Activated CD4-positive, alpha-beta T cell treated with anti-CD3 and anti-CD28 coated beads for 36 hours (primary cell): ENCODE data around the gene ATP8B4. TPM values are rescaled to one million over a fixed set of nuclear protein-coding genes. Genes with fewer than 3 reads are reported as not detected.
A peak's percentile ranks its signal among the peaks of the same experiment; 100 is the strongest.

Source experiments
- ATAC-seq: fragments of 200-7000 bp; cut with Tn5 transposase; one replicate; pipeline ENCODE4 v1.10.0; 2021; ENCODE audit warnings: mild to moderate bottlenecking, moderate library complexity
- CTCF ChIA-PET: fragments of 350-600 bp; sonication (Branson Sonifier 250); formaldehyde crosslinking; loops from one replicate; lab custom pipeline; 2021; ENCODE audit warnings: antibody characterized with exemption; lab: Charles Lee
- POLR2A ChIA-PET: fragments of 350-600 bp; sonication (Branson Sonifier 250); formaldehyde crosslinking; loops from one replicate; lab custom pipeline; 2021; ENCODE audit warnings: antibody characterized with exemption, inconsistent platforms; lab: Charles Lee
- DNase-seq: peaks from one replicate; pipeline ENCODE4 v3.0.0-alpha.2; 2020
- H3K27ac Mint-ChIP-seq: one replicate; pipeline ENCODE4 v1.8.0; 2021; ENCODE audit warnings: mixed read lengths
- H3K27me3 Mint-ChIP-seq: one replicate; pipeline ENCODE4 v1.8.0; 2021; ENCODE audit warnings: mixed read lengths
- H3K36me3 Mint-ChIP-seq: one replicate; pipeline ENCODE4 v1.8.0; 2021; ENCODE audit warnings: low read depth, mixed read lengths
- H3K4me1 Mint-ChIP-seq: one replicate; pipeline ENCODE4 v1.8.0; 2021; ENCODE audit warnings: mixed read lengths
- H3K4me3 Mint-ChIP-seq: one replicate; pipeline ENCODE4 v1.8.0; 2021; ENCODE audit warnings: mild to moderate bottlenecking, moderate library complexity, mixed read lengths
- H3K9me3 Mint-ChIP-seq: one replicate; pipeline ENCODE4 v1.8.0; 2021; ENCODE audit warnings: low read depth, mixed read lengths
- intact Hi-C, 2 experiments: fragments of 100-400 bp; cut with DNase I in 1 of 2; cut with micrococcal nuclease in 1 of 2; formaldehyde crosslinking; loops; one replicate each; pipeline versions ENCODE4 v1.14.2 to v1.15.1; 2022 to 2024; cut with DNase I, micrococcal nuclease
- total RNA-seq, 2 experiments: library from RNA; stranded (reverse); gene quantifications; one replicate each; pipeline ENCODE4 v1.2.3, GENCODE V29; 2021

The ATP8B4 gene
- total RNA-seq, 2 experiments from 2014 or later = 5.0 to 5.1 TPM

DNA sequence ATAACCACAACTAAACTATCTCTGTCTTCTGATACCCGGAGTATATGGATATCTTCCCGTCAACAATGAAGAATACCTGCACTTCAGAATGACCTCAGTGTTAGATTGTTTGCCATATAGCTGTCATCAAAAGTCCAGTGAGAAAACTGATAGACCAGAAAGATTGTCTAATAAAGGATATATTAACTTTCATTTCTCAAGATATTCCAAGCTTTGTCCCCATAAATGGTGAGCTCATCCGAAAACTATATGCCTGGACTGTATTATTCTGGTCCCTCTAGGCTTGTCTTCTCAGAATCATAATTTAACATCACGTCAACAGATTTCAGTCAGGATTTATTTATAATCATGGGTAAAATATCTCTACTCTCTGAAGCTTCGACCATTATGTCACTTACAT lies 100.5 kb downstream of the ATP8B4 start:
- ChIA-PET POLR2A (no interaction called here), CTCF (interaction anchor here (0.9 kb wide), 1 partner anchor 16 kb away, joined by 4 read pairs; no protein-coding TSS in a partner anchor)
- no peak overlapping the region for H3K4me3 Mint-ChIP-seq
- intact Hi-C loops = loop anchor here in 1 of 2 experiments (10.0 kb wide), 1 partner anchor 296 kb away; no protein-coding TSS in a partner anchor
- H3K4me1 Mint-ChIP-seq = no peaks in the 10 kb centered on the region
- H3K36me3 Mint-ChIP-seq = no peaks in the 10 kb centered on the region
- no peaks in the 10 kb centered on the region for H3K9me3 Mint-ChIP-seq
- DNase-seq (no peak), ATAC-seq (no peak)
- H3K27ac Mint-ChIP-seq = no peak overlapping the region
- peaks cover 4% of the 10 kb centered on the region for H3K27me3 Mint-ChIP-seq

DNA sequence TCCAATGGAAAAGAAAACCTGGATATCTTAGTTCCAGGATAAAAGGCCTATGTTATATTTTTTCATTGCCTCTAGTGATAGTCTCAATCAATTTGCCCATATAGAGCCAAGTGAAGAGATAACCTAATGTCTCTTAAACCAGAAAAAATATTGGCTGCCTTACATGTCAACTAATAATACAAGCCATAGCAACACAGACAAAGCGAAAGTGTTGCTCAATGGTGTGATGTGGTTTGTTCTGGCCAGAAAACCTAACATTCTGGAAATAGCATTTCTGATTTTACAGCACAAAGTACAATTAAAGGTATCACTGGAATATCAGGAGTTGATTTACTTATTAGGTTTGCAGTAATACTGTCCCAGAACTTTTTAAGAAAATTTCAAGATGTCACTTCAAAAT lies 101.5 kb downstream of the ATP8B4 start:
- H3K36me3 Mint-ChIP-seq = no peaks in the 10 kb centered on the region
- ChIA-PET CTCF (interaction anchor here (0.6 to 1.3 kb wide), 2 partner anchors 11 to 1011 kb away, joined by 3 to 4 read pairs; no protein-coding TSS in a partner anchor), POLR2A (no interaction called here)
- DNase-seq (no peak), ATAC-seq (no peak)
- no peaks in the 10 kb centered on the region for H3K9me3 Mint-ChIP-seq
- H3K4me1 Mint-ChIP-seq = no peaks in the 10 kb centered on the region
- peaks cover 4% of the 10 kb centered on the region for H3K27me3 Mint-ChIP-seq
- intact Hi-C loops = loop anchor here in 1 of 2 experiments (10.0 kb wide), 1 partner anchor 297 kb away; no protein-coding TSS in a partner anchor
- H3K4me3 Mint-ChIP-seq = no peak overlapping the region
- no peak overlapping the region for H3K27ac Mint-ChIP-seq

DNA sequence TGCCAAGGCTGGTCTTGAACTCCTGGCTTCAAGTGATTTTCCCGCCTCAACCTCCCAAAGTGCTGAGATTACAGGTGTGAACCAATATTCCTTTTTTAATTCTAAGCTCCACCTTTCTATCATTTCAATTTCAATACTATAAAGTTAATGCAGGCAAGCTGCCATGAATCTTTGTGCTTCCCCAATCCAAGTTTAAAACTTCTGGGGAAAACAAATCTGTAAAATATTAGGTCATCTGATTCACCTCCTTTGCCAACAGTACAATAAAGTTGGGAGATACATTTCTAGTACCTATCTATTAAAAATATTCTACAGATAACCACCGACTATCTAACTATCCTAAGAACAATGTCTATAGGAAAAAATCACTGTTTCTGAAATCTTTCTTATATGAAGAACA lies 102.1 kb downstream of the ATP8B4 start:
- no peaks in the 10 kb centered on the region for H3K4me1 Mint-ChIP-seq
- intact Hi-C loops = loop anchor here in 1 of 2 experiments (10.0 kb wide), 1 partner anchor 298 kb away; no protein-coding TSS in a partner anchor
- ATAC-seq (no peak), DNase-seq (no peak)
- POLR2A ChIA-PET = no interaction called here
- no peak overlapping the region for H3K4me3 Mint-ChIP-seq
- H3K27me3 Mint-ChIP-seq = peaks cover 4% of the 10 kb centered on the region
- H3K27ac Mint-ChIP-seq = no peak overlapping the region
- no peaks in the 10 kb centered on the region for H3K9me3 Mint-ChIP-seq
- CTCF ChIA-PET = interaction anchor here (0.6 to 1.3 kb wide), 4 partner anchors 10 to 1012 kb away, joined by 3 to 4 read pairs (median 3); no protein-coding TSS in a partner anchor
- no peaks in the 10 kb centered on the region for H3K36me3 Mint-ChIP-seq

DNA sequence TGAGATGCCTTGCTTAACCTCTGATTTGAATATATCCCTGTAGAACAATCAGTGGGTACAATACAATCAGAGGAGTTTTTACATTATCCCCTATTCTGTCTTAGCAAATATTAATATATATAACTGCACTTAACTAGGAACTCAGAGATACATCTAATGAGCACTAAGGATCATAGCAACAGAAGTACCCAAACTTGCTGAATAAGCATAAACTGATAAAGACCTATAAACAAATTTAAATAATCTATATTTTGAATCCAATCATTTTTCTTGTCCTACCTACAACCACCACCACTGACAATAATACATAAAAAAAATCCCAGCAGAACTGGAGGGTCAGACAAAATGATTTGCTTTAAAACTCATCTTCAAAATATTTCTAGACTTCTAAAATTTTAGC lies 106.2 kb downstream of the ATP8B4 start:
- H3K9me3 Mint-ChIP-seq = no peaks in the 10 kb centered on the region
- ChIA-PET POLR2A (interaction anchor here (0.5 kb wide), 1 partner anchor 1049 kb away, joined by 4 read pairs; the partner anchor contains the start of gene SHC4), CTCF (no interaction called here)
- no peak overlapping the region for H3K27ac Mint-ChIP-seq
- intact Hi-C loops = loop anchor here in 1 of 2 experiments (10.0 kb wide), 1 partner anchor 302 kb away; no protein-coding TSS in a partner anchor
- no peaks in the 10 kb centered on the region for H3K36me3 Mint-ChIP-seq
- DNase-seq (no peak), ATAC-seq (no peak)
- H3K27me3 Mint-ChIP-seq = no peaks in the 10 kb centered on the region
- no peak overlapping the region for H3K4me3 Mint-ChIP-seq
- H3K4me1 Mint-ChIP-seq = no peaks in the 10 kb centered on the region

DNA sequence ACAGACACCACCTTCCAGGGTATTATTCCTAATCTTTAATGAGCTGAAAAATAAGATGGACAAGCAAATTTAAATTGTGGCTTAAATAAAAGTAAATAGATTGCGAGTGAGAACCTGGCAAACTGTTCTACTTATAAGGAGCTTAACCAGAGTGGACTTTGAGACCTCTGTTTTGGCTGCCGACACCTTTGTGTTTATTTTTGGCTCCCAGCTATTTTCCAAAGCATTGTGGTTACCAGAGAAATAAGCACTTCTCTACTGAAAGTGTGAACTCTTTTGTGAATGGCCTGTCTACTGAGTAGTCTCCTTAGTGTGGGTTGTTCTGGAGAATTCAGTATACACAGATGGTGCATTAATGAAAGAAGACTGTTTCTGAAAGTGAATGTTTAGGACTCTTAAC lies 109.4 kb downstream of the ATP8B4 start:
- Mint-ChIP-seq H3K4me3 (no peak overlapping the region), H3K4me1 (no peaks in the 10 kb centered on the region), H3K36me3 (no peaks in the 10 kb centered on the region), H3K27me3 (no peaks in the 10 kb centered on the region), H3K27ac (no peak overlapping the region), H3K9me3 (no peaks in the 10 kb centered on the region)
- ChIA-PET CTCF (no interaction called here), POLR2A (no interaction called here)
- intact Hi-C loops = loop anchor here in 1 of 2 experiments (10.0 kb wide), 1 partner anchor 305 kb away; no protein-coding TSS in a partner anchor
- no peak for DNase-seq
- no peak for ATAC-seq

DNA sequence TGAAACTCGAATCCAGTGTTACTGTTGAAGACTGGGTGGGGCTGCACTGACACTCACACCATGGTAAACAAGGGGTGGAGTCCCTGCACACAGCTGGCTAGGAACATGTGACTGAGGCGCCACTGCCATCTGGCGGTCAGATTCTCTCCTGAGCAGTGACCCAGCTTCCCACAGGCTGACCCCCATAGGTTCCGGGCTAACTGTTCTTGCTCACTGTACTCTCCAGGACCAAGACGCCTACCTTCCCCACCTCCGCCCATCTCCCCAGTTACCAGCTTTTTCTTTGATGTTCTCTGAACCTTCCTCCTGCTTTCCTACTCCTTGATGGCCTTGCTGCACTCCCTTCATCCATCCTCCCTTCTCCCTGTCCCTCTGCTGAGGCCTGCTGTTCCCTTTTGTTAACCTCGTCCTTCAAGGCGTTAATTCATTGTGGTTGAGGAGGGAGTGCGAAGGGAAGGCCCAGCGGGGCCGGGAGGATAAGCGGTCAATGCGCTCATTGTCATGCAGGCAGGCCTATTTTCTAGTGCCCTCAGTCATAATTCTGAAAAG lies 115.2 kb downstream of the ATP8B4 start:
- no peak overlapping the region for H3K27ac Mint-ChIP-seq
- intact Hi-C loops = no loop called here

DNA sequence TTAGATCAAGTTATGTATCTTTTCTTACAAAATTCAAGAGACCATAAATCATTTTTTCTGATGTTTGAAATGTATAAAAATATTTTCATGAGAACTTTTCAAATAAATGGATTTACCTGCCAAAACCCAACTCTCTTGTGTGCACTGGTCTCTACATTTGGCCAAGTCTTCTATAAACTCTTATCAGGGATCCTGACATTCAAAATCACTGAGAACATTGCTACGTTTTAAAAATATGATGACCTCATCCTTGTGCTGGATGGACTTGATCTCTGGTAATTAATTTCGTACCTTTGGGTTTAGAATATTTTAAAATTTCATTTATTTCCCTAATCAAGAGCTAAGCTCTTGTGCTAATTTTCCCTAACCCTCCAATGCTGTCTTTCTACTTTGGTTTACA lies 127.4 kb downstream of the ATP8B4 start:
- no peaks in the 10 kb centered on the region for H3K36me3 Mint-ChIP-seq
- no peak overlapping the region for H3K27ac Mint-ChIP-seq
- ChIA-PET POLR2A (no interaction called here), CTCF (interaction anchor here (0.7 kb wide), 1 partner anchor 522 kb away, joined by 3 read pairs; no protein-coding TSS in a partner anchor)
- H3K4me3 Mint-ChIP-seq = no peak overlapping the region
- ATAC-seq (no peak), DNase-seq (no peak)
- no peaks in the 10 kb centered on the region for H3K4me1 Mint-ChIP-seq
- peaks cover 3% of the 10 kb centered on the region for H3K27me3 Mint-ChIP-seq
- intact Hi-C loops = no loop called here
- H3K9me3 Mint-ChIP-seq = no peaks in the 10 kb centered on the region

More for the DNA sequence above, 115.2 kb downstream of the ATP8B4 start:
- Mint-ChIP-seq H3K4me1 (peaks cover 4% of the 10 kb centered on the region), H3K36me3 (no peaks in the 10 kb centered on the region), H3K4me3 (no peak overlapping the region), H3K27me3 (peaks cover 3% of the 10 kb centered on the region), H3K9me3 (no peaks in the 10 kb centered on the region)
- ChIA-PET POLR2A (no interaction called here), CTCF (interaction anchor here (0.7 to 1.9 kb wide), 10 partner anchors 13 to 1042 kb away, joined by 3 to 7 read pairs (median 4); no protein-coding TSS in a partner anchor)
- peak; percentile 78 for DNase-seq
- peak; percentile 92 for ATAC-seq

DNA sequence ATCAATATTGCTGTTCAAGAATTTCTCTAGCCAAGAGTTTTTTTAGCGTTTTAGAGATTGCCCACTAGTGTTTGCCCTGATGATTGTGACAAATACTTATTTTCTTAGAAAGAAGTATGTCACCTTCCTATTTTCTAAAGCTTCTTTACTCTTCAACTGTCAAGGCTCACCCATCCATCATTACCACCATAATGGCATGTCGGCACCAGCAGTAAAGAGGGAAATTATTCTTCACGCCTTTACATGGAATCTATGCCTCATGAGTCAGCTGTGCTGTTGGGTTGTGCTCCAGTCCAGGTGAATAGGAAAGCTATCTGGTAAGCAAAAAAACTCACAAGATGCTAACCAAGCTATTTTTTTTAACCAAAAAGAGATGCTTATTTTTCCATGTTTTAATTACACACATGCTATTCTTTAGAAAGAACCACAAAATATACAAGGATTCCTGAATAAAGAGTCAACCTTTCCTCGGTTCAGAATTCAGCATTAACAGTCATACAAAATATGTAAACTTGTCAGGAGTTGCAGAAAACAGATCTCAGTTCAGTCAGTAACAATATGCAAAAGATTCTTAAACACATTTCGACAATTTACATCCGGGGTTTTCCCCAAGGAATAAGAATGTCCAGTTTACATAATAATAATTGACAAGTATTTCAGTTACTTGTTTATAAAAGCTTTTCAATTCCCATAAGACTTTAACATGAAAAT lies 128.0 kb downstream of the ATP8B4 start:
- no peaks in the 10 kb centered on the region for H3K9me3 Mint-ChIP-seq
- ChIA-PET POLR2A (no interaction called here), CTCF (interaction anchor here (0.6 to 0.7 kb wide), 2 partner anchors 118 to 523 kb away, joined by 3 read pairs; no protein-coding TSS in a partner anchor)
- DNase-seq (no peak), ATAC-seq (no peak)
- H3K27me3 Mint-ChIP-seq = peaks cover 2% of the 10 kb centered on the region
- intact Hi-C loops = no loop called here
- H3K36me3 Mint-ChIP-seq = no peaks in the 10 kb centered on the region
- H3K4me3 Mint-ChIP-seq = no peak overlapping the region
- no peaks in the 10 kb centered on the region for H3K4me1 Mint-ChIP-seq
- H3K27ac Mint-ChIP-seq = no peak overlapping the region

DNA sequence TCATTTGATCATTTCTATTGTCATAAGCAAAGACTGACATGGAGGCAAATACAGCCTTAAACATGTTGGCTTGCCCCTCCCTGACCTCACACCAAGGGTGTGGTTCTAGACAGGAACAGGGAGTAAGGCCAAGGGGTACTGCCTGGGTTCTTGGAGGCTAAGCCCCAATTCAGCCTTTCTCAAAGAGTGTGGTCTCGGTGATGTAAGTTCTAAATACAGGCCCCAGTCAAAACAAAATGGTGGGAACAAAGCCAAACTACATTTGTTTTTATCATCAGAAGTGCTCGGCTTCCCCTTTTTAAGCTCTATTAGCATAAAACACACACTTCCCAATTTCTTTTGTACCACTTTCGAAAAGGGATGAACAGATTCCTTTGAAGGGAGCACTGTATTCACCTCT lies 129.5 kb downstream of the ATP8B4 start:
- H3K27me3 Mint-ChIP-seq = no peaks in the 10 kb centered on the region
- CTCF ChIA-PET = no interaction called here
- H3K36me3 Mint-ChIP-seq = no peaks in the 10 kb centered on the region
- ATAC-seq = no peak
- H3K27ac Mint-ChIP-seq = no peak overlapping the region
- no peaks in the 10 kb centered on the region for H3K9me3 Mint-ChIP-seq
- POLR2A ChIA-PET = no interaction called here
- H3K4me3 Mint-ChIP-seq = no peak overlapping the region
- intact Hi-C loops = no loop called here
- H3K4me1 Mint-ChIP-seq = no peaks in the 10 kb centered on the region
- DNase-seq = no peak

DNA sequence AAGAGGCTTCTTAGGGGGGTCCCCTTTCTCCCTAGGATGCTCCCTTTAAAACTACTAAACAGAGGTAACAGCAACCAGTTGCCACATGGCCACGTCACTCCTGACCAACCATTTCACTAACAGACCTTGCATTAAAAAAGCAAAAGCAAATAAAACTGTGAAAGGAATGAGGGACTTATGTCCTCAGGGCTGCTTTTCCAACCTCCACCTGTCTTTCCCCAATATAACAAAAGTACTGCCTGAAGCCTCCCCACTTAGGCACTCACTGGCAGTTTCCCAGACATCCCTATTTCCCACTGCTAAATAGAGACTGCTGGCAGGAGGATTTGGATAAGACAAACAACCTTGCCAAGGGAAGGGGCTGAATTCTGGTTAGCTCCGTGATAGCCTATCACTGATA lies 130.3 kb downstream of the ATP8B4 start:
- no peak for ATAC-seq
- DNase-seq = no peak
- no peaks in the 10 kb centered on the region for H3K4me1 Mint-ChIP-seq
- H3K36me3 Mint-ChIP-seq = no peaks in the 10 kb centered on the region
- H3K4me3 Mint-ChIP-seq = no peak overlapping the region
- intact Hi-C loops = no loop called here
- H3K27me3 Mint-ChIP-seq = no peaks in the 10 kb centered on the region
- H3K9me3 Mint-ChIP-seq = no peaks in the 10 kb centered on the region
- ChIA-PET CTCF (no interaction called here), POLR2A (no interaction called here)
- no peak overlapping the region for H3K27ac Mint-ChIP-seq

DNA sequence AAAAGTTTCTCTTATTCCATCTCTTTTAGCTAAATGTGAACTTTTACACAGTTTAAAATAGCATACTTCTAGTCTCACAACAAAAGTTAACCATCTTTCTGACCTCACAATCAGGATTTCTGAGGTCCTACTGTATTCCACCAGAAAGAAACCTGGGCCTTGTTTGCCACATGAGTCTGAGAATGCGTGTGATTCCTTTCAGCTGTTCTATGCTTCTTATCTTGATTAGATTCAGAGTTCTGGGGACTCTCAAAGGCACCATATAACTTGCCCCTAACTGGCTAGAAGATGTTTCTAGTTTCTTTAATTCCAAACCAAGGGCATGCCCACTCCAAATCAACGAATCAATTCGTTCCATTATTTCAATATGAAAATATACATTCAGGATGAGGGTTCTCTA lies 131.1 kb downstream of the ATP8B4 start:
- no peaks in the 10 kb centered on the region for H3K4me1 Mint-ChIP-seq
- H3K4me3 Mint-ChIP-seq = no peak overlapping the region
- ATAC-seq = no peak
- intact Hi-C loops = no loop called here
- POLR2A ChIA-PET = no interaction called here
- no peaks in the 10 kb centered on the region for H3K27me3 Mint-ChIP-seq
- no peak overlapping the region for H3K27ac Mint-ChIP-seq
- no peaks in the 10 kb centered on the region for H3K9me3 Mint-ChIP-seq
- CTCF ChIA-PET = interaction anchor here (0.6 kb wide), 1 partner anchor 17 kb away, joined by 5 read pairs; no protein-coding TSS in a partner anchor
- no peaks in the 10 kb centered on the region for H3K36me3 Mint-ChIP-seq
- no peak for DNase-seq
